HG02970 (cell line): ENCODE data around the gene MTOR.
"Not testable (repeated sequence)": the region's sequence is repeated elsewhere in the genome, so short reads cannot be mapped to it uniquely, and the experiment has no call there.

ENCODE experiments used
- ATAC-seq: cut with Tn5 transposase; IDR thresholded peaks from one replicate; pipeline ENCODE4 v1.9.1; 2021; ENCODE audit warnings: mild to moderate bottlenecking, moderate library complexity, moderate number of reproducible peaks; ENCODE audit not compliant: unreplicated experiment, low FRiP score

The MTOR gene

DNA sequence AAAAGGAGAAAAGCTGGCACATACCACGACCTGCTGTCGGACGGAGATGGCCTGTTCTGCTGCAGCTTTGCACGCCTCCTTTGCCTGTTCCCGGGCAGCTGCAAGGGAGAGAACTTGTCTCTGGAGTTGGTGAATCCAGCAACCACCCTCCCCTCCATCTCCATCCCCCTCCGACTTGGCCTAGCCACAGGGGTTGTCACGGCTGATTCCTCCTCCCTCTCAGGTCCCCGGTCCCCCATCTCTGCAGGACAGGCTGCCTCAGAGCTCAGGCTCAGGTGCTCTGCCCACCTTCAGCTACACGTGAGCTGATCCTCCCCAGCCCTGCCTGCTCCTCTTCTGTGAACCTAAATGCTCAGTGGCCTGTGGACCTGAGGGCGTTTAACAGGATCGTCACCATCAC is 191.5 kb downstream of the MTOR start:
- ATAC-seq: no peak

DNA sequence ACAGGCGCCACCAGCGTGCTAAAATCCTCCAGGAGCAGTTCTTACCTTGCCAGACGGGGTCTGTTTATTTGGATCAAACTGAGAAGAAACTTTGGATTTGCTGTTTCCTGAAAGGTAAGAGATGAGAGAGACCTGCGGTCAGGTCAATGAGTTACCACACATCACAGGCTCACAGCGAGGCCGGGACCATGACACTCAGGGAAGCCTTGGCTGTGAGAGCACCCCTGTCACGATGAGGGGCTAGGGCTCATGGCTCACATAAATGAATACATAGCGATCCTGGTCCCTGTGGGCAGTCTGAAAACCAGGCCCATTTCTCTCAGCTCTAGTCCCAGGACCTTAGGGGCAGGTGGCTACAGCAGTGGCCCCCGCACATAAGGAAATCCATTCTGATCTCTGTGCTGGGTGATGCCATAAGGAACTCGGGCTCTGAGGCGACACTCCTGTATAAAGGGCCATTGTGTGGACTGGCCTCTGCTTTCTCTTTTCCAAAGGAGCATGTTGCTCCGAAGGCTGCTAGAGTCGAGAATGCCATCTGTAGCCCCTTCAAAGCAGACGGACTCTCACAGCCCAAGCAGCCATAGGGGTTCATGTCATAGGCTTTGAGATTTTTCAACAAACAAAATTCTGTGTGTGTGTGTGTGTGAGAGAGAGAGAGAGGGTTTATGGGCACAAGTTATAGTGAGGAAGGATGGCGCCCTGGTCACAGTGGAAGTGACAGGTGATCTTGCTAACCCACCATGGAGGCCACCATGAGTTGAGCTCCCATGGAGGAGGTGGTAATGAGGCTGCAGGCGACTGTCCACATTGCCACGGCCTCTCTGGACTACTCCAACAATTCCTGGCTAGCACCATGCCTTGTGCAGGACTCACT is 193.5 kb downstream of the MTOR start:
- no peak for ATAC-seq

DNA sequence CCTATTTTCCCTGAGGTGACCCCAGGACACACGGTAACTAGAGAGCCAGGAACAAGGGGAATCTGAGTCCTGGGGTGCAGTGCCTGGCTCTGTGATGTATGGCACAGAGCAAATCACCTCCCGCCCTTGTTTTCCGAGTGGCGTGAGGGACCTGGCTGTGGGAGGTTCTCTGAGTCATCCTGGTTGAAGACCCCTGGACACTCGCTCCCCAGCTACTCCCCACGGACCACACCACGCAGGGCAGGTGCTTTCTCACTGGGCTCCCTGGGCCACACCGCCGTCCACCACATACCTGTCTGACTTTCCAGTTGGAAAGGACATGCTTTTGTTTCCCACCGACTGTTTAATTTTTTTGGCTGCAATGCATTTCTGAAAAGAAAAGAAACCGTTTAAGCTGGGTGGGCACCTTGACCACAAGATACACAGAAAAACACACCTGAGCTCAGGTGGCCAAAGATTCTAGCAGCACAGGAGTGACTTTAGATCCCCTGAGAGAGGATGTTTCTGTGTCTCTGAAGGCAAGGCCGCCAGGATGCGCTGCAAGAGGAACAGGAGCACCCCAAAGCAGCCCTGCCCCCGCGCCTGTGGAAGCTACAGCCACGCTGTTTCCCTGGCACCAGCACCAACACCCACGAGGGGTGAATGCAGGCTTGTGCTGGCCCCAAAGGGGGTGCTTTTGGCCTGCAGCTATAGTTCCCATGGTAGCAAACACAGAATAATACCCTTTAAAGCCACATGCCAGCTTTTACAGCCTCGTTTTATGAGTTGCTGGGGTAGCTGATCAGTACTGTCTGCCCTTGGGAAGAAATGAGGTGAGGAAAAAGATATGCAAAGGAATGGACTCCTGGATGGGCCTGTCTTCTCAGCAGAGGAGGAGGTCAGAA is 194.4 kb downstream of the MTOR start:
- ATAC-seq: no peak

DNA sequence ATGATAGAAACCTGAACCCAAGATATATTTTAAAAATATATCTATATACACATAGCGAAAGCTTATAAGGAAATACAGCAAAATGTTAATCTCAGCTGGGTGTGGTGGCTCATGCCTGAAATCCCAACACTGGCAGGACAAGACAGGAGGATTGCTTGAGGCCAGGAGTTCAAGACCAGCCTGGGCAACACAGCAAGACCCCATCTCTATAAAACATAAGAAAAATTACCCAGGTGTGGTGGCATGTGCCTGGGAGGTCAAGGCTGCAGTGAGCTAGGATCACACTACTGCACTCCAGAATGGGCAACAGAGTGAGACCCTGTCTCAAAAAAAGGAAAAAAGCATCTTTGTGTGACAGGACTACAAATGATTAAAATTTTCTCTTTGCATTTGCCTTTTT is 196.6 kb downstream of the MTOR start:
- ATAC-seq: no peak

DNA sequence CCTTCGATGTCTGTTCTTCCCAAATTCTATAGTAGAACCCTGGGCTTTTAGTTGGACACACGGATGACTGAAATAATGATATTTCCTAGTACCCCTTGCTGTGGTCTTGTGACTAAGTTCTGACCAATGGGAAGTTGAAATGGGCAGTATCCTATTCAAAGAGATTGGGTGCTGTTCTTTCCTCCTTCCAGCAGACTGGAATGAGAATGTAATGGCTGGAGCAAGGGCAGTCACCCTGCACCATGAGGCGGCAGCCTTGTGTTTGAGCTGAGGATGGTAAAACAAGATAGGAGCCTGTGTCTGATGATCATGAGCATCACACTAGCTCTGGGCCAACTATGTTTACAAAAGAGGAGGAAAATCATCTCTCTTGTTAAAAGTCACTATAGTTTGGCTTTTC is 197.4 kb downstream of the MTOR start:
- ATAC-seq: no peak

DNA sequence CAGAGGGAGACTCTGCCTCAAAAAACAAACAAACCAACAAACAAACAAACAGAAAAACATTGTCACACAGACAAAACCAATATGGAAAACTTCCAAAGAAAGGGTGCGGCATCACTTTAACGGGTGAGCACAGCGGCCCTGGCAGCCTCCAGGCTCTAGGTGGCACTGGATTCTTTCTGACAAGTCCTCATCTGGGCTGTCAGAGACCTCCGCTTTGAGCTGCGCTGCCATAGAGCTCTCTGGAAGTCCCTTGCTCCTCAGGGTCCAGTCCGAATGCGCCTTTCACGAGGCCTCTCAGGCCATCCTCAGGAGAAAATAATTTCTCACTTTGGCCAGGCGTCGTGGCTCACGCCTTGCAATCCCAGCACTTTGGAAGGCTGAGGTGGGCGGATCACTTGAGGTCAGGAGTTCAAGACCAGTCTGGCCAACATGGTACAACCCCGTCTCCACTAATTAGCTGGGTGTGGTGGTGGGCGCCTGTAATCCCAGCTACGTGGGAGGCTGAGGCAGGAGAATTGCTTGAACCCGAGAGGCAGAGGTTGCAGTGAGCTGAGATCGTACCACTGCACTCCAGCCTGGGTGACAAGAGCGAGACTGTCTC is 198.3 kb downstream of the MTOR start:
- ATAC-seq: not testable (repeated sequence)

DNA sequence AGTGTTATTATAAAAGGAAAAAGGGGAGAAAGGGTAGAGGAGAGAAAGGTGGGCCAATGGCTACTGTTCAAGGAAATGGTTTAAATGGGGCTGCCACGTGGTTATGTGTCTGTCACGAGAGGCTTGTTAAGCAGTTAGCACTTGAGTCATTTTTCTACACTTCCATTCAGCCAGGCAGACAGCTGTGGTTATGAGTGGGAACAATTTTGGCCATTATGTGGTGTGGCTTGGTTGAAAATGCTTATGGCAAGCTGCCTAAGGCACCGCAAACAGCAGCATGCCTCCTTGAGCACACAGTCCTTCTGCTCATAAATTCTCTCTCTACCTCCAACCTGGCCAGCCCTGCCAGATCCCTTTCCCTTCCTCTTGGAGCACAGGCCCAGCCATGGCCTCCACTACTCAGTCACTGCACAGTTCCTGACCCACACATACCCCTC is 199.4 kb downstream of the MTOR start:
- no peak for ATAC-seq

DNA sequence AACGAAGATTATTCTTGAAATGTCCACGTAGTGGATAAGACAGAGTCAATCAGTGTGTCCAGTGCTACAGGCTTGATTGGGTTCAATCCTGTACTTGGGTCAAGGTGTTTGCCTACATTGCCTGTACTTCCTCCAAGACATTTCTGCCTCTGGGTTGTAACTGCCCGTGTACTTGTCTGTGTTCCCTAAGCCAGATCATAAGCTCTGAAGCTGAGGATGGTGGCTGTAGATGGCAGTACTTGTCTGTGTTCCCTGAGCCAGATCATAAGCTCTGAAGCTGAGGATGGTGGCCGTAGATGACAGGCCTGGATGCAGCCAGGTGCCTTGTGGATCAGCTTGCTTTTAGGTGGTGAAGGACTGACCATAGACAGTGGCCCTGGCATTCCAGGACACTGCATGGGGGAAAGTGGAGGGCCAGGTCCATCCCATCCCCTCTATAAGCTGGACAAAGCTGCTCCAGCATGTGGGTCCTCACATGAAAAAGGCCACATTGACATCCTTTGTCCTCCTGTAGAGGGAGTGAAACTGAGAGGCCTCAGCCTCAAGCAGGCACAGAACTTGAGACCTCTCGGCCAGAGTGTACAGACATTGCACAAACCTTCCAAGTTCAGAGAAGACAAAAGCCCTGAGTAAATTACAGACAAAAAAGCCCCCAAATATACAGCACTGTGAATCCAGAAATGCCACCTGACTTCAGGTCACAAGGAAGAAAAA is 200.5 kb downstream of the MTOR start:
- ATAC-seq: no peak

DNA sequence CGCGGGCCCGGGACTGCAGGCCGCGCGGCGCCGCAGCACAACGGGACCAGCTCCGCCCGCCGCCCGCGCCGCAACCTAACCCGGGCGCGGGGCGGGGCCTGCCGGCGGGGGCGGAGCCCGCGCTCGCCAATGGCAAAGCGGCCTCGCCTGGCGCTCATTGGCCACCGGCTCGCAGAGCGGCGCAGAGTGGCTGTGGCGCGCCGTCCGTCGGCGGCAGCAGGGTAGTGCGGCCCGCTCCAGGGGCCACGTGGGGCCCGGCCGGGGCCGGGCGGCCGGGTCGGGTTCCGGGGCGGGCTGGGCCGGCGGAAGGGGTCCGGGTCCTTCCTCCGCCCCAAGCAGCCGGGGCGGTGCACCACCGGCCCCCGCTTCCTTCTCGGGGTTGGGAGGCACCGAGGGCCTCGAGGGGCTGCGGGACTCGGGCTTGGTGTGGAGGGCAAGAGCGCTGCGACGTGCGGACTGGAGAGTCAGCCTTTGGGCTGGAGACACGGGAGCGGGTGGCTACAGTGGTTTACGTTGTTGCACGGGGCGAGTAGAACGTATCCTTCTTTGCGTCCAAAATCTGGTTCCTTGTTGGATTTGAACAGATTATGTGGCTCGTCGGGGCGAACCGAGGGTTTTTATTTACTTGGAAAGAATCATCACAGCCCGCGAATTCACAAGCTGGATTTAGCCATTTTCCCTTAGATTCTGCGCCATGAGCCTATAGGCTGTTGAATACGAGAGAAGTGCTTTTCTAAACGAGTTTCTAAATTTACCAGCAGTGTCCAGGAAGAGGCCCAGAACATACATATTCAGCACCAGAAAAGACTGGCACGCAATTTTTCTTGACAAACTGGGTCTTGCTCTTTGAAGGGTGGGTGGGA is 202.2 kb downstream of the MTOR start, which contains the start of gene SRM:
TSS of gene SRM (minus strand) at position 51 of the 863 bp plus-strand sequence. CDS start 75 bp downstream, outside the sequence.
- ATAC-seq: peak; percentile 85

DNA sequence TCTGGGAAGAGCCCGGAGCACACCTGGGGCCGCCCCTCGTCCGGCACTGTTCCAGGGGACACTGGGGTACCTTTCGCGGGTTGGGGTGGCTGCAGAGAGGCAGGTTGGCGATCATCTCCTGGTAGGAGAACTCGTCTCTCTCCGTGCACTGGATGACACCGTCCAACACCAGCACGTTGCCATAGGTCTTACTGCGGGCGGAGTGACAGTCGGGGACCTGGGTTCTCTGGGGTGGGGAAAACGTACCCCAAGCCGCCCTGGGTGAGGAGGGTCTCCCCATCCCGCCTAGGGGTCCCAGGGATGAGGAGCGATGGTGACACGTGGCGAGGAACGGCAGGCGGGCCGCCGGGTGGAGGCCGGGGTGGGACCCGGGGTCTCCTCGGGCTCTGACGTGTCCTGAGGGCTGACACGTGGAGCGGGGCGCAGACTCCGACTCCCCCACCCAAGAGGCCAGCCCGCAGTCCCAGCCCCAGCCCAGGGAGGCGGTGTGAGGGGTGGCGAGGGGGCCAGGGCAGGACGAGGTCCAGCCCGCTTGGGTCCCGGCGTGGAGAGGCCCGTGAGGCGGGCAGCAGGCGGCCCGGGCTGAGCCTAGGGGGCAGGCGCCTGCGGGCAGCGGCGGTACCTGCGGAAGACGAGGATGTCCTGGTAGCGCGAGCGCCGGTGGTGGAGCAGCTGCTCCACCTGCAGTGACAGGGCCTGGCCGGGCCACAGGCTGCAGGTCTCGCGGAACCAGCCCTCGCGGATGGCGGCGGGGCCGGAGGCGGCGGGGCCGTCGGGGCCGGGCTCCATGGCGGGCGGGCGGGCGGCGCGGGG is 203.0 kb downstream of the MTOR start:
- ATAC-seq: peak; percentile 14

DNA sequence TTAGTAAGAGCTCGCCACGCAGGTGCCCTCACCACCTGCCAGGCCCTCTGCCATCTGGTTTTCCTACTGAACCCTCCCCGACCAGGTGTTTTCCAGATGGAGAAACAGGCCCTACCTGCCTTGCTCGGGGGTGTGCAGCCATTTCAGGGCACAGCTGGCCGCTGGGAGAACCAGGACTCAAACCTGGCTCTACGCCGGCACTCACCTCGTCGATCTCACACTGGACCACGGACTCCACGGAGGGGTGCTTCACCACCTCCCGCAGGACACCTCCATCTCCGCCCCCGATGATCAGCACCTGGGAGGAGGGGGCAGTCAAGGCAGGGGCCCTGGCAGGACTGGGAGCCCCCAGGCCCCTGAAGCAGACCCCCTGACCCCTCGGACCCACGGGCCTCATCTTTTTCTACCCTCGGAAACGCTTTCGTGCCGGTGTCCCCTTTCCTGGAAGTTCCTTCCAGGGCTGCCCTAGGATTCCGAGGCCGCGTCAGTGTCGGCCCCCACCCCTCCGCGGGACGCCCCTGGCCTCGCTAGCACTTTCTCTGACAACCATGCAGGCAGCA is 203.7 kb downstream of the MTOR start:
- ATAC-seq: no peak

DNA sequence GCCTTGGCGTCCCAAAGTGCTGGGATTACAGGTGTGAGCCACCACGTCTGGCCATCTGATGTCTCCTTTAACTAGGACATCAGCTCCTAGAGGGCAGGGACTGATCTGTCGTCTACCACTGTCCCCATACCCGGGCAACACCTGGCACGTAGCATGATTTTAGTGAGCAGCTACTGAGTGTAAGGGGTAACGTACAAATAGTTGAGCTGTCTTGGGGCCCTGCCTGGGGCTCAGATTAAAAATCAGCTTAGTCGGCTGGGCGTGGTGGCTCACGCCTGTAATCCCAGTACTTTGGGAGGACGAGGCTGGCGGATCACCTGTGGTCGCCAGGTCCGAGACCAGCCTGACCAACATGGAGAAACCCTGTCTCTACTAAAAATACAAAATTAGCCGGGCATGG is 204.3 kb downstream of the MTOR start:
- no peak for ATAC-seq

DNA sequence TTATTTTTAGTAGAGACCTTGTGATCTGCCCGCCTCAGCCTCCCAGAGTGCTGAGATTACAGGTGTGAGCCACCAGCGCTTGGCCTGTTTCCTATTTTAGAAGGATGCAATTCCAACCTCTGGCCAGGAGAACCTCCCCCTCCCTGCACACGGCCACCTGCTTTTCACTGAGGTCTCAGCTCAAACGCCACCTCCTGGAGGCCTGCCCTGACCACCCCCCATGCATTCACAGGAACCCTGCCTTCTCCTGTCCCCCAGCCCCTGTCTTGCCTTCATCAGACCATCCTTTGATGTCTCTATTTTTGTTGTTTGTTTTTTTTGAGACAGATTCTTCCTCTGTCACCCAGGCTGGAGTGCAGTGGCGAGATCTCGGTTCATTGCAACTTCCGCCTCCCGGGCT is 204.9 kb downstream of the MTOR start:
- no peak for ATAC-seq
